Choroid plexus epithelial cell (primary cell): ENCODE measurements around the gene SPAG16.
A peak's percentile ranks its signal among the peaks of the same experiment; 100 is the strongest.

Experiments used
- DNase-seq: peaks from one replicate; pipeline ENCODE4 v3.0.0-alpha.2; 2010; ENCODE audit warnings: low read depth
- H3K4me3 ChIP-seq: 2 replicates; pipeline ENCODE4 v1.5.1; 2011; ENCODE audit warnings: low read depth, mild to moderate bottlenecking, control low read depth, low read length, moderate library complexity
- CTCF ChIP-seq: conservative IDR thresholded peaks from 2 replicates; pipeline ENCODE4 v1.5.1; 2011; ENCODE audit warnings: low read depth, mild to moderate bottlenecking, control low read depth, inconsistent platforms, low read length, moderate library complexity

The SPAG16 gene

GRCh38 chr2:214088536-214088935, 804.3 kb downstream of the SPAG16 start:
- no peak for DNase-seq
- TF ChIP-seq CTCF: no peak
- no peak overlapping the region for H3K4me3 ChIP-seq

- DNase-seq: no peak
- no peak overlapping the region for H3K4me3 ChIP-seq
- no peak for TF ChIP-seq CTCF
Measured at GRCh38 chr2:214096208-214096715, 812.0 kb downstream of the SPAG16 start.

GRCh38 chr2:214098811-214099210, 814.5 kb downstream of the SPAG16 start:
- no peak for TF ChIP-seq CTCF
- no peak for DNase-seq
- H3K4me3 ChIP-seq: no peak overlapping the region

GRCh38 chr2:214100488-214100887, 816.2 kb downstream of the SPAG16 start:
- TF ChIP-seq CTCF: no peak
- no peak for DNase-seq
- H3K4me3 ChIP-seq: no peak overlapping the region

- TF ChIP-seq CTCF: no peak
- DNase-seq: peak; percentile 18
- no peak overlapping the region for H3K4me3 ChIP-seq
Measured at GRCh38 chr2:214103276-214104001, 819.2 kb downstream of the SPAG16 start.

GRCh38 chr2:214104219-214104618, 820.0 kb downstream of the SPAG16 start:
- no peak overlapping the region for H3K4me3 ChIP-seq
- no peak for DNase-seq
- no peak for TF ChIP-seq CTCF

GRCh38 chr2:214104967-214105366, 820.7 kb downstream of the SPAG16 start:
- no peak for TF ChIP-seq CTCF
- no peak overlapping the region for H3K4me3 ChIP-seq

More at GRCh38 chr2:214104967-214105366, 820.7 kb downstream of the SPAG16 start:
- no peak for DNase-seq
